NCI-H2107 (cell line): ENCODE data around the gene ICOSLG.
"Not testable (repeated sequence)": the region's sequence is repeated elsewhere in the genome, so short reads cannot be mapped to it uniquely, and the experiment has no call there.

Source experiments
- DNase-seq: peaks from one replicate; lab custom pipeline; 2025; lab: John Stamatoyannopoulos, UW

ICOSLG gene

DNA sequence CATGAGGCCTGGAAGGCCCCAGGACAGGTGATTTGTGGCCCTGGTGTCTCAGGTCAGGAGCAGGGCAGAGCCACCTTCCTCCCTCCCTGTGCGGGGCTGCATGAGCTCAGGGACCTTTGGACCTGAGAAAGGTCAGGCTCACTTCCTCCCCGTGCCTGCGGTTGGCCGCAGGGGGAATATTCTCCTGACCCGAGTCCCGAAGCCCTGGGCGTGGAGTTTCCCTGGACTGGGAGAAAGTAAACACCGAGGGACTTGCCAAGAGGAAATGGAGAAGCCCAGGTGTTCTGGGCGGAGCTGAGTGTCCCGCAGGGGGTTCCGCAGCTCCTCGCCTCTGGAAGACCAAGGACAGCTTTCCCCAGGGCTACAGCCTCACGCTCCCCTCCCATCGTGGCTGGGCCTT, 64.6 kb downstream of the ICOSLG start:
- DNase-seq, result not testable (repeated sequence)

DNA sequence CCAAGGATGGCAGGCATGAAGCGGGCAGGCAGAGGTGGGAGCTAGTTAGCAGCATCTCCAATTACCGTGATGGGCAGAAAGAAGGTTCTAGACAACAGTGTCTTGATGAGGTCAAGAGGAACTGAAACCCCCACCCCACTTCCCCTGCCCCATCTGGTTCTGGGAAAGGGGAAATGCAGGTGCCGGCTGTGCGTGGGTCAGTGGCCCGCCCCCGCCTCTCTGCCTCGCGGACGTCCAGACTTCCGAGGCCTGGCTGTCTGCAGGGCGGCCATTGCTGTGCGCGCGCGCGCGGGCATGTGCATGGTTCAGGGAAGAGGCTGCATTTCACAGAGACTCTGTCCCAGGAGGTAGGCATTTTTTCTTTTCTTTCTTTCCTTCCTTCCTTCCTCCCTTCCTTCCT, 65.6 kb downstream of the ICOSLG start:
- not testable (repeated sequence) for DNase-seq
